Pancreas (tissue), 10 donors: ENCODE measurements around the gene MROH2A. TPM values are rescaled to one million over a fixed set of nuclear protein-coding genes. Genes with fewer than 3 reads are reported as not detected.

ENCODE experiments used
- ATAC-seq, 4 donors: fragments of 200-7000 bp; cut with Tn5 transposase; one replicate each; pipeline versions ENCODE4 v1.8.0 to v1.9.1; 2020; ENCODE audit warnings: mild to moderate bottlenecking in 4 of 4, moderate library complexity in 4 of 4
- DNase-seq, 6 donors: peaks; one replicate each; pipeline ENCODE4 v3.0.0-alpha.2; 2020
- FAIRE-seq: peaks from 2 replicates; lab custom pipeline; 2012; peaks lifted over from hg19 to GRCh38; lab: Jason Lieb, UNC
- H3K27ac ChIP-seq, 4 donors: fragments of 200-600 bp; sonication (generic); 1 replicate in 3 of 4; 2 replicates in 1 of 4; pipeline versions ENCODE4 v1.5.0 to v1.8.0; 2020
- H3K27me3 ChIP-seq, 4 donors: fragments of 200-600 bp; one replicate each; pipeline ENCODE4 v1.8.0; 2021
- H3K36me3 ChIP-seq, 3 donors: fragments of 200-600 bp; sonication (generic) in 1 of 3; one replicate each; pipeline versions ENCODE4 v1.5.0 to v1.8.0; 2020 to 2021
- H3K4me1 ChIP-seq, 3 donors: fragments of 200-600 bp; one replicate each; pipeline ENCODE4 v1.8.0; 2021
- H3K4me3 ChIP-seq, 4 donors: fragments of 200-600 bp; sonication (generic) in 2 of 4; one replicate each; pipeline versions ENCODE4 v1.5.0 to v1.8.0; 2020 to 2021
- H3K9me3 ChIP-seq, 4 donors: fragments of 200-600 bp; one replicate each; pipeline ENCODE4 v1.8.0; 2021
- WGBS, 2 donors: extraction: QIAGEN DNeasy Blood & Tissue Kit; methylation state at CpG; one replicate each; pipeline ENCODE4 v1.1.7; 2013; 5-methylcytosine and 5-hydroxymethylcytosine counted together
- intact Hi-C, 3 donors: fragments of 100-400 bp; cut with DNase I; formaldehyde crosslinking; loops; one replicate each; pipeline versions ENCODE4 v1.11.1 to v1.14.2; 2022
- polyA plus RNA-seq, 2 donors: library from polyadenylated mRNA; stranded (reverse); fragments of 200-250 nt; gene quantifications; one replicate each; pipeline ENCODE4 v1.2.3, GENCODE V29; 2013
- total RNA-seq, 6 donors: library from RNA; stranded (reverse); fragmentation: NEBNext Ultra II Directional in 4 of 6; extraction: Animal tissue kit (Norgen Biotek cat#: 25700) in 4 of 6; gene quantifications; one replicate each; pipeline versions ENCODE4 v1.2.1 to v1.2.4, GENCODE V29; 2021 to 2023
- TF ChIP-seq, protein P1 (sequence below), 4 donors: fragments of 200-600 bp; sonication (generic) in 3 of 4; IDR thresholded peaks; one replicate each; pipeline versions ENCODE4 v1.5.0 to v1.8.0; 2021; ENCODE audit warnings: antibody characterized with exemption in 4 of 4
- donor health status: healthy with polysubstance abuse.
- donor health status: DM: no; HTN: no; CAD: no; lungs with moderate emphysema.
- donor health status: DM: no; HTN: no; CAD: no.
- donor health status: control.
- donor health status: control.
- donor health status: Bipolar disorder and iron deficiency.
- donor health status: DM: yes; HTN: yes; CAD: no.
- donor health status: DM: no; HTN: no; CAD: no.
- donor health status: DM: no; HTN: no; CAD: no.
- donor health status: DM: yes; HTN: yes; CAD: no.

MROH2A gene
- total and polyA plus RNA-seq, 8 donors = not detected

DNA sequence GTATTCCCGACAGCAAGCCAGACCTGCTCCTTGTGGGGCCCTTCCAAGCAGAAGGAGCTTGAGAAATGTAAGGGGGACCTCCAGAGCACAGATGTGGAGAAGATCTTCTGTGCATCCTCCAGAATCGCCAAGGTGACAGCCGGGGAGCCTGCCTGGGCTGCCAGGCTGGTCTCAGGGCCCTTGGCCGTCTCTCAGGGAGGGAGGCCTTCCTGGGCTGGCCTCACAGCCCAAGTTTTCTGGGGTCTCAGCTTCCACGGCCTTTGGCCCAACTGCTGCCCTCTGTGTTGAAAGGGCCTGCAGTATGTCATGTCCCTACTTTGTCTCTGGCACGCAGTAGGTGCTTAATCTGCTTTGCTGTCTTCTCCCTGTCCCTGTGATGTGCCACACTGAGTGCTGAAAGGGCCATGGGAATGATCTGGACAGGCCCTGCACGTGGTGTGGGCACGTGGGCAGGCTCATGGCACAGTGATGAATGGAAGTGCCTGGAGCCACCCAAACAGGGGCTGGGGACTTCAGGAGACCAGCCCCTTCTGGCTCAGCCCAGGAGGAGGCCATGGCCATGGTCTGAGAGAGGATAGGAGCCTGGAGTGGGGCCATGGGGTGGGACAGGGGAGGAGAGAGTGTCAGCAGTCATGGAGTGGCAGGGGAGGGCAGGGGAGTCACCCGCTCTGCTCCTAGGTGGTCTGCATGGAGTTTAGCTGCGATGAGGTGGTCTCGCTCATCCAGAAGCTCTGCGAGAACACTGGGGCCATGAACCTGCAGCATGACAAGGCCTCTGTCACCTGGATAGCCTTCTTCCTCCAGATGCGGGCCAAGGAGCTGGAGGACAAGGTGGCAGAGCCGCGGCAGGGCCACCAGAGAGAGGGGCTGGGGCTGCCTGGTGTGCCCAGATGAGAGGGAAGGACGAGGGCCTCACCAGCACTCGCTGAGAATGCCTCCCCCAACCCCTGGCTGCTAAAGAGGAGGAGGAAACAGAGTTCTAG, 40.8 kb downstream of the MROH2A start:
- ATAC-seq = no peak
- DNase-seq = peak in 3 of 6 donors; percentile 4 to 29 (median 28)
- FAIRE-seq = no peak
- Histone ChIP-seq H3K4me1 (no peaks in the 10 kb centered on the region), H3K27ac (no peak overlapping the region), H3K36me3 (no peaks in the 10 kb centered on the region), H3K9me3 (no peaks in the 10 kb centered on the region), H3K4me3 (no peak overlapping the region), H3K27me3 (no peaks in the 10 kb centered on the region)
- TF ChIP-seq, protein P1, sequence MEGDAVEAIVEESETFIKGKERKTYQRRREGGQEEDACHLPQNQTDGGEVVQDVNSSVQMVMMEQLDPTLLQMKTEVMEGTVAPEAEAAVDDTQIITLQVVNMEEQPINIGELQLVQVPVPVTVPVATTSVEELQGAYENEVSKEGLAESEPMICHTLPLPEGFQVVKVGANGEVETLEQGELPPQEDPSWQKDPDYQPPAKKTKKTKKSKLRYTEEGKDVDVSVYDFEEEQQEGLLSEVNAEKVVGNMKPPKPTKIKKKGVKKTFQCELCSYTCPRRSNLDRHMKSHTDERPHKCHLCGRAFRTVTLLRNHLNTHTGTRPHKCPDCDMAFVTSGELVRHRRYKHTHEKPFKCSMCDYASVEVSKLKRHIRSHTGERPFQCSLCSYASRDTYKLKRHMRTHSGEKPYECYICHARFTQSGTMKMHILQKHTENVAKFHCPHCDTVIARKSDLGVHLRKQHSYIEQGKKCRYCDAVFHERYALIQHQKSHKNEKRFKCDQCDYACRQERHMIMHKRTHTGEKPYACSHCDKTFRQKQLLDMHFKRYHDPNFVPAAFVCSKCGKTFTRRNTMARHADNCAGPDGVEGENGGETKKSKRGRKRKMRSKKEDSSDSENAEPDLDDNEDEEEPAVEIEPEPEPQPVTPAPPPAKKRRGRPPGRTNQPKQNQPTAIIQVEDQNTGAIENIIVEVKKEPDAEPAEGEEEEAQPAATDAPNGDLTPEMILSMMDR (IDR thresholded peaks at IDR 0.05) = no peak
- WGBS, 2 donors = 69% methylated on average over 17 of the region's 17 CpGs
- intact Hi-C loops = no loop called here

DNA sequence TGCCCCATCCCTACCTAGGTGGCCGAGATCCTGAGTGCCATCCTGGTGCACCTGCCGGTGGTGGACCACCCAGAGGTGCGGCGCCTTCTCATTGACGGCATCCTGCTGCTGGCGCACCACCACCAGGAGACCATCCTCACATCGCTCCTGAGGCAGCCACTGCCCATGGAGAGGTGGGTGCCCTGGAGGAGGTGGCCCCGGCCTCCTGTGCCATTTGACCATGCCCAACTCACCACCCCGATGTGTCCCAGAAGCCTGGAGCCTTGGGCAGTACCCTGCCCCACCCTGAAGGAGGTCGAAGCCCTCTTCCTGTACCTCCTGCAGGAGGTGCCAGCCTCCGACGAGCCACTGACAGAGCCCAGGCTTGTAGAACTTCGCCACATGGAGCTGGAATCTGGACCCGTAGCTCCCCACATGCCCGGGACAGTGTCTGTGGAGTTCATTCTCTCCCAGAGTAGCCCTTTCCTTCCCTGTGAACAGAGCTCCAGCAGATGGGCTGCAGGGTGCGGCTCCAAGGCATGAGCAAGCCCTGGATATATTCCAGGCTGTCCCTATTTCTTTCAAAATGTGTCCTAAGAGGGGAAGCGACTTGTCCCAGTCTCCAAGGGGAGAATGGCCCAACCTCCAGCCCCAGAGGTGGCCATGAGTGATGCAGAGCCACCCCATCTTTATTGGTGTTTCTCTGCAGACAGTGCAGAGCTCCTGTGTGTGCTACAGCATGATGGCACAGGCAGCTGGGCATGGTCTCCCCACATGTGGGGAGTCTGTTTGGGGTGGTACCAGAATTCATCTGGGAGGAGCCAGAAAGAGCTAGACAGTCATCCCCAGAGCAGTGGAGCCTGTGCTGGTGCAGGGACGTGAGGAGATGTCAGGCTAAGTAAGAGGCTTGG, 42.0 kb downstream of the MROH2A start:
- ATAC-seq (no peak), FAIRE-seq (no peak), DNase-seq (peak in 2 of 6 donors; percentile 5 to 39)
- intact Hi-C loops = no loop called here
- Histone ChIP-seq H3K4me3 (no peak overlapping the region), H3K4me1 (no peaks in the 10 kb centered on the region), H3K9me3 (no peaks in the 10 kb centered on the region), H3K27me3 (no peaks in the 10 kb centered on the region), H3K36me3 (no peaks in the 10 kb centered on the region), H3K27ac (no peak overlapping the region)
- 68 to 82% methylated on average over 18 of the region's 18 CpGs for WGBS, 2 donors
- TF ChIP-seq, protein P1 (IDR thresholded peaks at IDR 0.05) = no peak

DNA sequence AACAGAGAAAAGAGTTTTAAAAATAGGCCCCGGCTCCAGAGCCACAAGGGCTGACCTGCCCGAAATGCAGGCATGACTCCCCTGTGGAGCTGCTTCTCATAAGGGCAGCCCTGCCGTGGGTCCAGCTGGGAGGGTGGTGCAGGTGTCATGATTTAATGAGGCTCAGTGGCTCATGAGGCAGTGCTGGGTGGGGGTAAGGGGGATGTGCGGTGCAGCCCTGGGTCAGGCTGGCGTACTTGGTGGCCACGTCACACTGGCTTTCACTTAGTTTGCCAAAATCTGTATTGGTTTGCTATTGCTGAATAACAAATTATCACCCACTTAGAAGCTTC, 42.6 kb downstream of the MROH2A start:
- WGBS, 2 donors = 76 to 90% methylated on average over 6 of the region's 6 CpGs
- Histone ChIP-seq H3K36me3 (no peaks in the 10 kb centered on the region), H3K4me3 (no peak overlapping the region), H3K27me3 (no peaks in the 10 kb centered on the region), H3K27ac (no peak overlapping the region), H3K9me3 (no peaks in the 10 kb centered on the region), H3K4me1 (no peaks in the 10 kb centered on the region)
- peak in 2 of 6 donors; percentile 7 to 16 for DNase-seq
- TF ChIP-seq, protein P1 (IDR thresholded peaks at IDR 0.05) = no peak
- intact Hi-C loops = no loop called here
- FAIRE-seq = no peak
- ATAC-seq = no peak

DNA sequence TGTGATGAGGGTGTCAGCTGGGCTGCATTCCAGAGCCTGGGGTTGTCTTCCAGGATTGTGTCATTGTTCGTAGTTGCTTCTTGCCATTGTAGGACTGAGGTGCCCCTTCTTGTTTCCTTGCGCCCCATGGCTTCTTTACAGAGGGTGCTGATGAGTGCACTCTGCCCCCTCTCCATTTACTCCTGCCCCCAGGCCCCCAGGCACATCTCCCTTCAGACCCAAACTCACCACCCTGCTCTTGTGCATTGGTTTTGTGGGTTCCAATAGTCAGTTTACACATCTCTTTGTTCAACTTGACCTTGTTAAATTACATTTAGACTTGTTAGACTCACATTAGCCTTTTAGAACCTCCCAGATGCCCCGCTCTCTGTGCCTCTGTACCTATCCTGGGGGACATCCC, 43.1 kb downstream of the MROH2A start:
- H3K4me3 ChIP-seq = no peak overlapping the region
- peak in 2 of 6 donors; percentile 6 to 8 for DNase-seq
- no peaks in the 10 kb centered on the region for H3K27me3 ChIP-seq
- 85 to 86% methylated on average over 3 of the region's 3 CpGs for WGBS, 2 donors
- TF ChIP-seq, protein P1 (IDR thresholded peaks at IDR 0.05) = no peak
- no peaks in the 10 kb centered on the region for H3K36me3 ChIP-seq
- ATAC-seq = no peak
- H3K9me3 ChIP-seq = no peaks in the 10 kb centered on the region
- H3K4me1 ChIP-seq = no peaks in the 10 kb centered on the region
- intact Hi-C loops = no loop called here
- no peak overlapping the region for H3K27ac ChIP-seq
- FAIRE-seq = no peak
